Measurements from ENCODE around the gene RBM20. TPM values are rescaled to one million over a fixed set of nuclear protein-coding genes. Genes with fewer than 3 reads are reported as not detected.

The RBM20 gene
- polyA plus RNA-seq, 1 donor (not counting 4 experiments of a cell fraction or from before 2014, with no cell fraction given): 0.01 TPM

DNA sequence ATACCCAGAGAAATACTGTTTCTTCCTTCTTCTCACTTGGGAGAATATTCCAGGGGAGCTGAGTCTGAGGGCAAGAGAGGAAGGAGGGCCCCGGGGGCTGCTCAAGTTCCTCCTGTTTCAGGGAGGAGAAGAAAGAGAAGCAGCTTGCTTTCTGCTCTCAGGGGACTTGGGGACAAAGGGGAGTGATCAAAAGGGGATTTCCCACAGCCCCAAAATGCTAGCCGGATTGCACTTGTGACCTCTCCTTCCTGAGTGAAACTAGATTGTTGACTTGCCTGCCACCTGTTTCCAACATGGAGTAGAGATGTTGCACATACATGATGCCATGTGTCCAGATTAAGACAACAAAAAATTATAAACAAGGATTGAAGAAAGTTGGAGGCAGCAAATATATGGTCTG is 198.9 kb downstream of the RBM20 start:
- H3K27me3 ChIP-seq (ENCODE audit: control insufficient read depth, extremely low read depth, insufficient read depth, low read length): no peaks in the 10 kb centered on the region
- no peaks in the 10 kb centered on the region for H3K36me3 ChIP-seq (ENCODE audit: control insufficient read depth in 2 of 2, extremely low read depth in 1 of 2, insufficient read depth in 2 of 2, low read length in 2 of 2)
- dilution Hi-C loops (cut with MboI; ENCODE audit: extremely low pct_ligation_motif_present, low sequenced_read_pairs): no loop called here
- H3K27ac ChIP-seq (ENCODE audit: control insufficient read depth, insufficient read depth, low read length): no peak overlapping the region
- H2AFZ ChIP-seq (ENCODE audit: control insufficient read depth, low read length): no peak overlapping the region
- no peaks in the 10 kb centered on the region for H3K9me1 ChIP-seq (ENCODE audit: control insufficient read depth, extremely low read depth, insufficient read depth, low read length)
- no peaks in the 10 kb centered on the region for H3K4me1 ChIP-seq (ENCODE audit: control insufficient read depth, extremely low read depth, insufficient read depth, low read length)
- no peaks in the 10 kb centered on the region for H3K79me2 ChIP-seq (ENCODE audit: control insufficient read depth, insufficient read depth, low read length)
- H4K20me1 ChIP-seq (ENCODE audit: control insufficient read depth, extremely low read depth, insufficient read depth, low read length): no peaks in the 10 kb centered on the region
- TF ChIP-seq, protein P1, sequence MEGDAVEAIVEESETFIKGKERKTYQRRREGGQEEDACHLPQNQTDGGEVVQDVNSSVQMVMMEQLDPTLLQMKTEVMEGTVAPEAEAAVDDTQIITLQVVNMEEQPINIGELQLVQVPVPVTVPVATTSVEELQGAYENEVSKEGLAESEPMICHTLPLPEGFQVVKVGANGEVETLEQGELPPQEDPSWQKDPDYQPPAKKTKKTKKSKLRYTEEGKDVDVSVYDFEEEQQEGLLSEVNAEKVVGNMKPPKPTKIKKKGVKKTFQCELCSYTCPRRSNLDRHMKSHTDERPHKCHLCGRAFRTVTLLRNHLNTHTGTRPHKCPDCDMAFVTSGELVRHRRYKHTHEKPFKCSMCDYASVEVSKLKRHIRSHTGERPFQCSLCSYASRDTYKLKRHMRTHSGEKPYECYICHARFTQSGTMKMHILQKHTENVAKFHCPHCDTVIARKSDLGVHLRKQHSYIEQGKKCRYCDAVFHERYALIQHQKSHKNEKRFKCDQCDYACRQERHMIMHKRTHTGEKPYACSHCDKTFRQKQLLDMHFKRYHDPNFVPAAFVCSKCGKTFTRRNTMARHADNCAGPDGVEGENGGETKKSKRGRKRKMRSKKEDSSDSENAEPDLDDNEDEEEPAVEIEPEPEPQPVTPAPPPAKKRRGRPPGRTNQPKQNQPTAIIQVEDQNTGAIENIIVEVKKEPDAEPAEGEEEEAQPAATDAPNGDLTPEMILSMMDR (optimal IDR thresholded peaks at IDR 0.05 in 1 of 3, IDR thresholded peaks at IDR 0.05 in 1 of 3, conservative IDR thresholded peaks at IDR 0.05 in 1 of 3; ENCODE audit: extremely low read depth in 1 of 3, insufficient read depth in 2 of 3, low read length in 3 of 3): no peak
- H3K4me2 ChIP-seq (ENCODE audit: control insufficient read depth, extremely low read depth, insufficient read depth, low read depth, low read length): no peak overlapping the region
- H3K4me3 ChIP-seq (ENCODE audit: control insufficient read depth in 2 of 3, extremely low read depth in 1 of 3, insufficient read depth in 2 of 3, low read depth in 1 of 3, low read length in 3 of 3): no peak overlapping the region
- H3K9me3 ChIP-seq (ENCODE audit: control insufficient read depth, low read depth, low read length): no peaks in the 10 kb centered on the region
- H3K9ac ChIP-seq (ENCODE audit: control insufficient read depth, extremely low read depth, insufficient read depth, low read length): no peak overlapping the region
- FAIRE-seq (no peak), DNase-seq (ENCODE audit: low read depth, low spot score) (no peak)

DNA sequence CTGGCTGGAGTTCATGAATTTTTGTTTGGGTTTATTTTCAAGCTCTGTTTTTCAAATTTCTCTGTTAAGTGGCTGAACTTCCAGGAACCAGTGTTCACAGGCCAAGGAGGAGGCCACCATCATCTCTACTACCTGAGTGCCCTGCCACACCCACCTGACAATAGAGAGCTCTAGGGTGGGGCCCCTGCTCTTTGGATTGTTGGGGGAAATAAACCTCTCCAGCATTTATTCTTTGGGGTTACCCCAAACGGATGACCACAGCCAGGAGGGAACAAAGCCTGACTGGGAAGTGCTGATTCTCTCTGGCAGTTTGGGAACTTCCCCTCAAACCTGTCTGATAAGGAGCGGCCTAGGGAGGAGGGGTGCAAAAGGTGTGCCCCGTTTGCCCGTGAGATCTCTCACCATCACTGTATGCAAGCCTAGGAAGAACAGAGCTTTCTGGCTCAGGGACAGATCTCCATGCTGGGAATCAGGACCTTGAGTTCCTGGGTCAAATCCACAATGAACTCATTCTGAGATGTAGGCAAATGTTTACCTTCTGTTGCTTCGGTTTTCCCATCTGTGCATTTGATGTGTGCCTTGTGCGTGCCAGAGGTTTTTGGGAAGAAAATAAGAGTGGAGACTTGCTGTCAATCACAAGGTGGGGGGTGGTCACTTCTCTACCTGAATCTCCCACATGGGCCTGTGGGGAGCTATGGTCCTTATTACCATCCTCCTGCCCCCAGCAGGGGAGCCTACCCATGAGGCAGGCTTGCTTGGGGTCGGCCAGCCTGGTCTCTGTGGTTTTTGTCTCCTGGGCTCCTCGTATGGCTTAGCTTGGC is 199.9 kb downstream of the RBM20 start:
- H3K36me3 ChIP-seq (ENCODE audit: control insufficient read depth in 2 of 2, extremely low read depth in 1 of 2, insufficient read depth in 2 of 2, low read length in 2 of 2): no peaks in the 10 kb centered on the region
- H3K27me3 ChIP-seq (ENCODE audit: control insufficient read depth, extremely low read depth, insufficient read depth, low read length): no peaks in the 10 kb centered on the region
- H3K9ac ChIP-seq (ENCODE audit: control insufficient read depth, extremely low read depth, insufficient read depth, low read length): no peak overlapping the region
- no peak overlapping the region for H2AFZ ChIP-seq (ENCODE audit: control insufficient read depth, low read length)
- H3K4me2 ChIP-seq (ENCODE audit: control insufficient read depth, extremely low read depth, insufficient read depth, low read depth, low read length): no peak overlapping the region
- no peak for DNase-seq (ENCODE audit: low read depth, low spot score)
- no peak overlapping the region for H3K27ac ChIP-seq (ENCODE audit: control insufficient read depth, insufficient read depth, low read length)
- H4K20me1 ChIP-seq (ENCODE audit: control insufficient read depth, extremely low read depth, insufficient read depth, low read length): no peaks in the 10 kb centered on the region
- no peaks in the 10 kb centered on the region for H3K9me3 ChIP-seq (ENCODE audit: control insufficient read depth, low read depth, low read length)
- TF ChIP-seq, protein P1 (optimal IDR thresholded peaks at IDR 0.05 in 1 of 3, IDR thresholded peaks at IDR 0.05 in 1 of 3, conservative IDR thresholded peaks at IDR 0.05 in 1 of 3; ENCODE audit: extremely low read depth in 1 of 3, insufficient read depth in 2 of 3, low read length in 3 of 3): no peak
- TF ChIP-seq EZH2 (IDR thresholded peaks at IDR 0.05; ENCODE audit: low read length): no peak
- H3K4me1 ChIP-seq (ENCODE audit: control insufficient read depth, extremely low read depth, insufficient read depth, low read length): no peaks in the 10 kb centered on the region
- no peak for FAIRE-seq
- H3K4me3 ChIP-seq (ENCODE audit: control insufficient read depth in 2 of 3, extremely low read depth in 1 of 3, insufficient read depth in 2 of 3, low read depth in 1 of 3, low read length in 3 of 3): no peak overlapping the region
- H3K9me1 ChIP-seq (ENCODE audit: control insufficient read depth, extremely low read depth, insufficient read depth, low read length): no peaks in the 10 kb centered on the region
- no peaks in the 10 kb centered on the region for H3K79me2 ChIP-seq (ENCODE audit: control insufficient read depth, insufficient read depth, low read length)
- dilution Hi-C loops (cut with MboI; ENCODE audit: extremely low pct_ligation_motif_present, low sequenced_read_pairs): no loop called here

Data from keratinocyte (primary cell).